WTC11 (cell line): Measurements from ENCODE around the gene PHF12. TPM values are rescaled to one million over a fixed set of nuclear protein-coding genes. Genes with fewer than 3 reads are reported as not detected.

ENCODE experiments used
- ATAC-seq: fragments of 200-7000 bp; cut with Tn5 transposase; 2 replicates; pipeline ENCODE4 v1.10.0; 2021; ENCODE audit warnings: mild to moderate bottlenecking, moderate library complexity
- CTCF ChIA-PET: fragments of 300-600 bp; sonication (Branson Sonifier 250); formaldehyde crosslinking; loops from one replicate; lab custom pipeline; 2021; ENCODE audit warnings: antibody characterized with exemption; lab: Charles Lee
- POLR2A ChIA-PET: fragments of 350-600 bp; sonication (Branson Sonifier 250); formaldehyde crosslinking; loops from one replicate; lab custom pipeline; 2021; ENCODE audit warnings: antibody characterized with exemption; lab: Charles Lee
- DNase-seq: peaks from one replicate; pipeline ENCODE4 v3.0.0; 2021; ENCODE audit warnings: low spot score
- H3K27ac Mint-ChIP-seq: 2 replicates; pipeline ENCODE4 v1.8.0; 2021; ENCODE audit warnings: mixed read lengths
- H3K27me3 Mint-ChIP-seq: 2 replicates; pipeline ENCODE4 v1.8.0; 2021; ENCODE audit warnings: low read depth, mild to moderate bottlenecking, moderate library complexity, mixed read lengths
- H3K36me3 Mint-ChIP-seq: 2 replicates; pipeline ENCODE4 v1.8.0; 2021; ENCODE audit warnings: mixed read lengths
- H3K4me1 Mint-ChIP-seq: 2 replicates; pipeline ENCODE4 v1.8.0; 2022; ENCODE audit warnings: mixed read lengths
- H3K4me3 Mint-ChIP-seq: 2 replicates; pipeline ENCODE4 v1.8.0; 2021; ENCODE audit warnings: mild to moderate bottlenecking, moderate library complexity, mixed read lengths
- H3K9me3 Mint-ChIP-seq: 2 replicates; pipeline ENCODE4 v1.8.0; 2021; ENCODE audit warnings: mixed read lengths
- FOXJ3 ChIP-seq: sonication (generic); formaldehyde crosslinking; IDR thresholded peaks from 2 replicates; pipeline ENCODE4 v1.9.0; 2021; ENCODE audit warnings: missing genetic modification reagents, mild to moderate bottlenecking, borderline replicate concordance
- IRF1 ChIP-seq: sonication (generic); formaldehyde crosslinking; IDR thresholded peaks from 2 replicates; pipeline ENCODE4 v1.8.0; 2023; ENCODE audit warnings: missing genetic modification reagents
- JAZF1 ChIP-seq: fragments of 250-450 bp; sonication (Bioruptor Pico); IDR thresholded peaks from 2 replicates; pipeline ENCODE4 v1.9.0; 2021; ENCODE audit warnings: moderate library complexity, mild to moderate bottlenecking, inconsistent platforms
- JUN ChIP-seq: sonication (generic); formaldehyde crosslinking; IDR thresholded peaks from 2 replicates; pipeline ENCODE4 v1.8.0; 2023; ENCODE audit warnings: mild to moderate bottlenecking, missing genetic modification reagents
- NFATC4 ChIP-seq: fragments of 250-450 bp; sonication (Bioruptor Pico); IDR thresholded peaks from 2 replicates; pipeline ENCODE4 v1.9.0; 2021; ENCODE audit warnings: mild to moderate bottlenecking
- NFE2L1 ChIP-seq: sonication (generic); formaldehyde crosslinking; IDR thresholded peaks from 2 replicates; pipeline ENCODE4 v1.8.1; 2023; ENCODE audit warnings: missing genetic modification reagents
- NR1H2 ChIP-seq: sonication (generic); formaldehyde crosslinking; IDR thresholded peaks from 2 replicates; pipeline ENCODE4 v1.9.0; 2021; ENCODE audit warnings: mild to moderate bottlenecking, moderate library complexity, missing genetic modification reagents
- NR3C1 ChIP-seq: sonication (generic); formaldehyde crosslinking; conservative IDR thresholded peaks from 2 replicates; pipeline ENCODE4 v1.8.1; 2023; ENCODE audit warnings: low read depth, mild to moderate bottlenecking, missing genetic modification reagents
- OVOL2 ChIP-seq: fragments of 250-450 bp; sonication (Bioruptor Pico); IDR thresholded peaks from 2 replicates; pipeline ENCODE4 v1.9.0; 2021; ENCODE audit warnings: mild to moderate bottlenecking, borderline replicate concordance
- SOX15 ChIP-seq: fragments of 250-450 bp; sonication (Bioruptor Pico); IDR thresholded peaks from 2 replicates; pipeline ENCODE4 v1.9.0; 2021; ENCODE audit warnings: mild to moderate bottlenecking
- SP1 ChIP-seq: sonication (generic); formaldehyde crosslinking; conservative IDR thresholded peaks from 2 replicates; pipeline ENCODE4 v1.8.1; 2022; ENCODE audit warnings: missing genetic modification reagents
- TCF7 ChIP-seq: sonication (generic); formaldehyde crosslinking; IDR thresholded peaks from 2 replicates; pipeline ENCODE4 v1.8.0; 2022; ENCODE audit warnings: mild to moderate bottlenecking, low read depth, missing genetic modification reagents, moderate library complexity
- TEAD1 ChIP-seq: sonication (generic); formaldehyde crosslinking; IDR thresholded peaks from 2 replicates; pipeline ENCODE4 v1.8.0; 2022; ENCODE audit warnings: mild to moderate bottlenecking, missing genetic modification reagents
- ZNF263 ChIP-seq: sonication (generic); formaldehyde crosslinking; IDR thresholded peaks from 2 replicates; pipeline ENCODE4 v1.8.1; 2022; ENCODE audit warnings: low read depth, mild to moderate bottlenecking, moderate library complexity, missing genetic modification reagents
- total RNA-seq: library from RNA; stranded (reverse); gene quantifications from 3 replicates; pipeline ENCODE4 v1.2.3, GENCODE V29; 2021
- TF ChIP-seq, protein P1 (sequence below): sonication (generic); formaldehyde crosslinking; IDR thresholded peaks from 2 replicates; pipeline ENCODE4 v1.8.0; 2023; ENCODE audit warnings: mild to moderate bottlenecking, missing genetic modification reagents
- TF ChIP-seq, protein P2 (sequence below): sonication (generic); formaldehyde crosslinking; IDR thresholded peaks from 2 replicates; pipeline ENCODE4 v1.8.0; 2022; ENCODE audit warnings: mild to moderate bottlenecking, missing genetic modification reagents
- TF ChIP-seq, protein P3 (sequence below): sonication (generic); formaldehyde crosslinking; conservative IDR thresholded peaks from 2 replicates; pipeline ENCODE4 v1.8.1; 2022; ENCODE audit warnings: mild to moderate bottlenecking, missing genetic modification reagents
- TF ChIP-seq, protein P4 (sequence below): fragments of 250-450 bp; sonication (Bioruptor Pico); conservative IDR thresholded peaks from 2 replicates; pipeline ENCODE4 v1.9.0; 2021; ENCODE audit warnings: mild to moderate bottlenecking
- TF ChIP-seq, protein P5 (sequence below): sonication (generic); formaldehyde crosslinking; IDR thresholded peaks from 2 replicates; pipeline ENCODE4 v1.8.1; 2022; ENCODE audit warnings: mild to moderate bottlenecking, moderate library complexity, missing genetic modification reagents

The PHF12 gene
- total RNA-seq, 1 experiment from 2014 or later: 69.8 TPM

DNA sequence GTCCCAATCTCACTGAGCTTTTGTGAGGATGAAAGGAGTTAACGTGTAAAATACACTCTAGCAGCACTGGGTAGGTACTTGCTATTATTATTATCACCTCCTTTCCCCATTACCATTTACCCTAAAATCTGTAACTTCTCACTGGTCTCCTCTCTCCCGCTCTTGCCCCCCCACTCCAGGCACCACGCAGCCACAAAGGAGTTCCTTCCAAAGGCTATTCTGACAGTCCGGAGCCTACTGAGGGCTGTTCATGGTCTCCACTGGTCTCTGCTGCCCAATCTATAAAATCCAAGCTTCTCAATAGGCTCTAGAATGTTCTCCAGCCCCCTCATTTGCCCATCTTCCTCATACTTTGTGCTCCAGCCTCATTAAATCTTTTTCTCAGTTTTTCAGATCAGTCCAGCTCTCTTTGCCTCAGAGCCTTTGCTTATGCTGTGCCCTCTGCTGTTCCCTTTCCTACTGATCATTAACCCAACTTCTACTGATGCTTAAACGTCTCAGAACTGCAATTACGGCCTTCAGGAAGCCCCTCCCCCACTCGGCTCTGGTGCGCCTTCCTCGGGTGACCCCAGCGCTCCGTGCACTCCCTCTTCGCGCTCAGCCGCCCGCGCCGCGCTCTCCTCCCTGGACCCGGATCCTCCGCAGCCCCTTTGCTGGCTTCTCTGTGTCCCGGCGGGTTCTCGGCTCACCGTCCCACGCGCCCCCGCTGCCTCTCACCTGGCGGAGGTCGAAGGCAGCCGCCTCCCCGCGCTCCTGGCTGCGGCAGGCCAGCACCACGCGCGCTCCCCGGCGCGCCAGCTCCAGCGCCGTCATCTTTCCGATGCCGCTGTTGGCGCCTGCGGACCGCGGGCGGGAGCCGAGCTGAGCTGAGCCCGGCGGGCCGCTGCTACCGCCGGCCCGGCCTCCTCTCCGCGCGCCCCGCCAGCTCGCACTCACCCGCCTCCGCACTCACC is 49.2 kb downstream of the PHF12 start (continued):
- TF ChIP-seq SP1 (CRISPR knock-in tag): no peak
- no peak for TF ChIP-seq NR3C1 (CRISPR knock-in tag)
- TF ChIP-seq, protein P1, sequence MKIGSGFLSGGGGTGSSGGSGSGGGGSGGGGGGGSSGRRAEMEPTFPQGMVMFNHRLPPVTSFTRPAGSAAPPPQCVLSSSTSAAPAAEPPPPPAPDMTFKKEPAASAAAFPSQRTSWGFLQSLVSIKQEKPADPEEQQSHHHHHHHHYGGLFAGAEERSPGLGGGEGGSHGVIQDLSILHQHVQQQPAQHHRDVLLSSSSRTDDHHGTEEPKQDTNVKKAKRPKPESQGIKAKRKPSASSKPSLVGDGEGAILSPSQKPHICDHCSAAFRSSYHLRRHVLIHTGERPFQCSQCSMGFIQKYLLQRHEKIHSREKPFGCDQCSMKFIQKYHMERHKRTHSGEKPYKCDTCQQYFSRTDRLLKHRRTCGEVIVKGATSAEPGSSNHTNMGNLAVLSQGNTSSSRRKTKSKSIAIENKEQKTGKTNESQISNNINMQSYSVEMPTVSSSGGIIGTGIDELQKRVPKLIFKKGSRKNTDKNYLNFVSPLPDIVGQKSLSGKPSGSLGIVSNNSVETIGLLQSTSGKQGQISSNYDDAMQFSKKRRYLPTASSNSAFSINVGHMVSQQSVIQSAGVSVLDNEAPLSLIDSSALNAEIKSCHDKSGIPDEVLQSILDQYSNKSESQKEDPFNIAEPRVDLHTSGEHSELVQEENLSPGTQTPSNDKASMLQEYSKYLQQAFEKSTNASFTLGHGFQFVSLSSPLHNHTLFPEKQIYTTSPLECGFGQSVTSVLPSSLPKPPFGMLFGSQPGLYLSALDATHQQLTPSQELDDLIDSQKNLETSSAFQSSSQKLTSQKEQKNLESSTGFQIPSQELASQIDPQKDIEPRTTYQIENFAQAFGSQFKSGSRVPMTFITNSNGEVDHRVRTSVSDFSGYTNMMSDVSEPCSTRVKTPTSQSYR (CRISPR knock-in tag): peak; percentile 75; the same call in 1 of the 2 replicates

DNA sequence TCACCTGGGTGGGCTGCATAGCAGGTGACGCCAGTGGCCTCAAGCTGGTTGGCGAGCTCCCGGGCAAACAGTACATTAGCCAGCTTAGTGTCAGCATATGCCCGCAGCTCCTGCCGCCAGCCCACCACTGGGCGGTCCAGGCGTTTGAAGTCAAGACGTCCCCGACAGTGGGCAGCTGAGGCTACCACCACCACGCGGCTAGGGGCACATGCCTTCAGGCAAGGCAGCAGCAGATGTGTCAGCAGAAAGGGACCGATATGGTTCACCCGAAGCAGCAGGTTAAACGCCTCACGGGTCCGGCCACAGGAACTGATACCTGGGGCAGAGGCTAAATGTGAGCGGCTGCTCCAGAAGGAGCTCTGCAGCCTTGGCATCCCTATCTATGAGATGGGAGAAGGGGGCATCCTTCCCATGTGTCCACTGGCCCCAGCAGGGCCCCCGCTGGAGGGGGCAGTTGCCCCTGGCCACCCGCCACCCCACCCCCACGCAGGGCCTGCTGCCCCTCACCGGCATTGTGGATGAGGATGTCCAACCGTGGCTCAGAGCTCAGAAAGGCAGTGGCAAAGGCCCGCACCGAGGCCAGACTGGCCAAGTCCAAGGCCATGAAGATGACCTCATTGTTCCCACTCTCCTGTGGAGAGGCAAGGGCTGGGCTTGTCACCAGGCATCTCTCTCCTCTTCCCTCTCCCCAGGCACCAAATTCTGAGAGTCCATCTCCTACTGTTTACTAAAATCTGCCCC is 50.2 kb downstream of the PHF12 start:
- no peak for DNase-seq
- POLR2A ChIA-PET: interaction anchor here (2.2 kb wide), 1 partner anchor 174 kb away, joined by 8 read pairs; the partner anchor contains the start of gene TLCD1
- CTCF ChIA-PET: interaction anchor here (0.6 to 9.0 kb wide), 11 partner anchors 9 to 223 kb away, joined by 3 to 103 read pairs (median 4); partner anchors contain the start of genes NEK8 and TLCD1

DNA sequence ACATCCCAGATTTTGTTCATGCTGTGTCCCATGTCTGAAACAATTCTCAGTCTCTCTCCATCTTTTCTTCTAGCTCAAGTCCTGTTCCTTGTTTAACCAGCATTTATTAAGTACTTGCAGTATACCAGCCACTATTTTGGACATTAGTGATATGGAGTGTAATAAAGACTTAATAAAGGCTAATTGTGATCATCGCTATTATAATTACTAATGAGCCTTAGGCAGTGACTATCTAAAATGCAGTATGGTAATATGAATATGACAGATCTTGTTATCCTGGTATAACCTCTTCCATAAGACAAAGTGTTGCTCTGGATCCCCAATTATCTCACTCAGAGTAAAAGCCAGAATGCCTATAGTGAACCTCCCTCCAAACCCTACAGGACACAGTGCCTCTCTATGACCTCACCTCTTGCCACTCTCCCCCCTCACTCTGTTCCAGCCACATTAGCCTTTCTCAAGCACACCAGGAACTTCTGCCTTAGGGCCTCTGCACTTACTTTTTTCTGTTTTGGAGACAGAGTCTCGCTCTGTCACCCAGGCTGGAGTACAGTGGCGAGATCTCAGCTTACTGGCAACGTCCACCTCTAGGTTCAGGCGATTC is 52.0 kb downstream of the PHF12 start:
- Mint-ChIP-seq H3K9me3 (no peaks in the 10 kb centered on the region), H3K27me3 (no peaks in the 10 kb centered on the region), H3K36me3 (peaks cover 13% of the 10 kb centered on the region), H3K27ac (no peak overlapping the region), H3K4me1 (peaks cover 35% of the 10 kb centered on the region), H3K4me3 (no peak overlapping the region)
- DNase-seq (no peak), ATAC-seq (no peak)
- CTCF ChIA-PET: interaction anchor here (1.2 to 5.0 kb wide), 6 partner anchors 13 to 217 kb away, joined by 5 to 55 read pairs (median 12); partner anchors contain the start of genes NEK8 and TLCD1
- POLR2A ChIA-PET: interaction anchor here (4.0 kb wide), 1 partner anchor 172 kb away, joined by 21 read pairs; no protein-coding TSS in a partner anchor
- TF ChIP-seq FOXJ3 (CRISPR knock-in tag) (no peak), NFATC4 (CRISPR knock-in tag) (no peak), NR1H2 (CRISPR knock-in tag) (no peak), JAZF1 (CRISPR knock-in tag) (no peak), TCF7 (CRISPR knock-in tag) (no peak)
- TF ChIP-seq, protein P2, sequence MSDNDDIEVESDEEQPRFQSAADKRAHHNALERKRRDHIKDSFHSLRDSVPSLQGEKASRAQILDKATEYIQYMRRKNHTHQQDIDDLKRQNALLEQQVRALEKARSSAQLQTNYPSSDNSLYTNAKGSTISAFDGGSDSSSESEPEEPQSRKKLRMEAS (CRISPR knock-in tag): no peak
- TF ChIP-seq, protein P3, sequence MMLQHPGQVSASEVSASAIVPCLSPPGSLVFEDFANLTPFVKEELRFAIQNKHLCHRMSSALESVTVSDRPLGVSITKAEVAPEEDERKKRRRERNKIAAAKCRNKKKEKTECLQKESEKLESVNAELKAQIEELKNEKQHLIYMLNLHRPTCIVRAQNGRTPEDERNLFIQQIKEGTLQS (CRISPR knock-in tag): no peak
- TF ChIP-seq, protein P4, sequence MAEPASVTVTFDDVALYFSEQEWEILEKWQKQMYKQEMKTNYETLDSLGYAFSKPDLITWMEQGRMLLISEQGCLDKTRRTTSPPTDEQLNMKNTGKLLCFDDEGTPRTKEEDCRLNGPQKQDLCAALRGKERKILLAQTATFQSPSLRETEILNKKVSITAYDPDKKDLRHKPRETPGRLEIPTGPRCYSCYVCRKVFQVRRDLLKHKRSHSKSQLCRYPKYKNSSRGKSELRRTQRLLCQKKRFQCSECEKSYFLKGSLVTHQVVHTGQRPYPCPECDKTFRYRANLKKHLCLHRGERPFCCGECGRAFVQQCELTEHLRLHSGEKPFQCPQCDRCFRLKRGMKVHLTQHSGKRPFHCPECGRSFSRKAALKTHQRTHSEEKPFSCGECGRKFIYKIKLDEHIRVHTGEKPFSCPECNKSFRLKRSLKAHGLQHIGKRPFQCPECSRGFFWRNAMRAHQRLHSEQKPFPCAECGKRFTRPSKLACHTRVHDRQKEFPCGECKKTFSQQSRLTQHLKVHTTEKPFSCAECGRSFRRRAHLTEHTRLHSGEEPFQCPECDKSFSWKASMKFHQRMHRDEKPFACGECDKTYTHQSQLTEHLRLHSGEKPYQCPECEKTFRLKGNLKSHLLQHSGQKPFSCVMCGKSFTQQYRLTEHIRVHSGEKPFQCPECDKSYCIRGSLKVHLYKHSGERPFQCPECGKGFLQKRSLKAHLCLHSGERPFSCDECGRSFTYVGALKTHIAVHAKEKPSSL (CRISPR knock-in tag): no peak

More for the DNA sequence above, 50.2 kb downstream of the PHF12 start:
- H3K36me3 Mint-ChIP-seq: peaks cover 13% of the 10 kb centered on the region
- no peaks in the 10 kb centered on the region for H3K9me3 Mint-ChIP-seq
- ATAC-seq: no peak
- H3K27ac Mint-ChIP-seq: no peak overlapping the region; the same call in 1 of the 2 replicates
- TF ChIP-seq ZNF263 (CRISPR knock-in tag) (no peak), OVOL2 (no peak), SOX15 (CRISPR knock-in tag) (no peak), IRF1 (CRISPR knock-in tag) (no peak), JUN (CRISPR knock-in tag) (no peak), TEAD1 (no peak), NFE2L1 (no peak)
- TF ChIP-seq, protein P5, sequence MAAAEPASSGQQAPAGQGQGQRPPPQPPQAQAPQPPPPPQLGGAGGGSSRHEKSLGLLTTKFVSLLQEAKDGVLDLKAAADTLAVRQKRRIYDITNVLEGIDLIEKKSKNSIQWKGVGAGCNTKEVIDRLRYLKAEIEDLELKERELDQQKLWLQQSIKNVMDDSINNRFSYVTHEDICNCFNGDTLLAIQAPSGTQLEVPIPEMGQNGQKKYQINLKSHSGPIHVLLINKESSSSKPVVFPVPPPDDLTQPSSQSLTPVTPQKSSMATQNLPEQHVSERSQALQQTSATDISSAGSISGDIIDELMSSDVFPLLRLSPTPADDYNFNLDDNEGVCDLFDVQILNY: no peak
- TF ChIP-seq, protein P1 (CRISPR knock-in tag): no peak
- peak overlapping the region; percentile 85 for H3K4me3 Mint-ChIP-seq
- H3K27me3 Mint-ChIP-seq: no peaks in the 10 kb centered on the region
- H3K4me1 Mint-ChIP-seq: peaks cover 42% of the 10 kb centered on the region
